Stimulated activated CD8-positive, alpha-beta memory T cell treated with anti-CD3 and anti-CD28 coated beads, Interleukin-12 subunit alpha, Interleukin-12 subunit beta, amount 100 ng/mL, for 1 hour (primary cell): ENCODE measurements around the gene SPATS1.
"Not testable (repeated sequence)": the region's sequence is repeated elsewhere in the genome, so short reads cannot be mapped to it uniquely, and the experiment has no call there.

ENCODE experiments used
- DNase-seq: peaks from one replicate; pipeline ENCODE4 v3.0.0-alpha.2; 2020; ENCODE audit warnings: low read depth

SPATS1 gene

GRCh38 chr6:44342052-44342451, 398 bp upstream of the SPATS1 start:
- DNase-seq, result no peak

GRCh38 chr6:44346818-44347217, 4.4 kb downstream of the SPATS1 start:
- DNase-seq, result not testable (repeated sequence)

- no peak for DNase-seq
Measured at GRCh38 chr6:44349904-44350649, 7.6 kb downstream of the SPATS1 start.

GRCh38 chr6:44350650-44350994, 8.2 kb downstream of the SPATS1 start:
- DNase-seq, result not testable (repeated sequence)

- no peak for DNase-seq
Measured at GRCh38 chr6:44352259-44352658, 9.8 kb downstream of the SPATS1 start.

- DNase-seq, result no peak
Measured at GRCh38 chr6:44353336-44353735, 10.9 kb downstream of the SPATS1 start.

- no peak for DNase-seq
Measured at GRCh38 chr6:44355640-44356039, 13.2 kb downstream of the SPATS1 start.

GRCh38 chr6:44356487-44356886, 14.0 kb downstream of the SPATS1 start:
- no peak for DNase-seq

- DNase-seq, result no peak
Measured at GRCh38 chr6:44359973-44360372, 17.5 kb downstream of the SPATS1 start.

- DNase-seq, result no peak
Measured at GRCh38 chr6:44361947-44362346, 19.5 kb downstream of the SPATS1 start.

GRCh38 chr6:44363377-44363926, 21.0 kb downstream of the SPATS1 start:
- no peak for DNase-seq

- DNase-seq, result no peak
Measured at GRCh38 chr6:44366781-44367180, 24.3 kb downstream of the SPATS1 start.

- no peak for DNase-seq
Measured at GRCh38 chr6:44367681-44368080, 25.2 kb downstream of the SPATS1 start.

- DNase-seq, result no peak
Measured at GRCh38 chr6:44373051-44373450, 30.6 kb downstream of the SPATS1 start.

- DNase-seq, result no peak
Measured at GRCh38 chr6:44373787-44374186, 31.3 kb downstream of the SPATS1 start.

- no peak for DNase-seq
Measured at GRCh38 chr6:44375071-44375470, 32.6 kb downstream of the SPATS1 start.

- DNase-seq, result no peak
Measured at GRCh38 chr6:44377484-44377883, 35.0 kb downstream of the SPATS1 start.

GRCh38 chr6:44377971-44378370, 35.5 kb downstream of the SPATS1 start:
- no peak for DNase-seq

GRCh38 chr6:44381739-44382138, 39.3 kb downstream of the SPATS1 start:
- no peak for DNase-seq

GRCh38 chr6:44386364-44386928, 44.0 kb downstream of the SPATS1 start:
- no peak for DNase-seq

GRCh38 chr6:44386929-44387345, 44.5 kb downstream of the SPATS1 start:
- DNase-seq, result no peak

- peak; percentile 85 for DNase-seq
Measured at GRCh38 chr6:44387346-44388134, 45.1 kb downstream of the SPATS1 start, which contains the start of gene CDC5L. TSS of gene CDC5L (plus strand) at chr6:44387706. CDS start at chr6:44387824, 118 bp downstream.

GRCh38 chr6:44388135-44388487, 45.7 kb downstream of the SPATS1 start:
- no peak for DNase-seq
